Heart right ventricle (tissue), 16 donors: ENCODE results near the gene HLA-DRA. TPM values are rescaled to one million over a fixed set of nuclear protein-coding genes. Genes with fewer than 3 reads are reported as not detected.
A peak's percentile ranks its signal among the peaks of the same experiment; 100 is the strongest.

Experiments
- ATAC-seq, 8 donors: fragments of 200-7000 bp; cut with Tn5 transposase; one replicate each; pipeline ENCODE4 v1.9.1; 2020; ENCODE audit warnings: mild to moderate bottlenecking in 8 of 8, moderate library complexity in 8 of 8, moderate number of reproducible peaks in 1 of 8
- DNase-seq, 2 donors: peaks; one replicate each; pipeline ENCODE4 v3.0.0-alpha.2; 2020
- H3K27ac ChIP-seq, 10 donors: fragments of 200-600 bp; sonication (generic) in 2 of 10; one replicate each; pipeline versions ENCODE4 v1.5.0 to v1.8.0; 2020 to 2022; ENCODE audit warnings: mild to moderate bottlenecking in 3 of 10
- H3K27me3 ChIP-seq, 7 donors: fragments of 200-600 bp; one replicate each; pipeline ENCODE4 v1.8.0; 2021 to 2022; ENCODE audit warnings: mild to moderate bottlenecking in 2 of 7
- H3K36me3 ChIP-seq, 9 donors: fragments of 200-600 bp; sonication (generic) in 1 of 9; one replicate each; pipeline versions ENCODE4 v1.5.0 to v1.8.0; 2020 to 2022; ENCODE audit warnings: mild to moderate bottlenecking in 2 of 9
- H3K4me1 ChIP-seq, 9 donors: fragments of 200-600 bp; sonication (generic) in 1 of 9; one replicate each; pipeline versions ENCODE4 v1.5.0 to v1.8.0; 2020 to 2022; ENCODE audit warnings: mild to moderate bottlenecking in 4 of 9
- H3K4me3 ChIP-seq, 10 donors: fragments of 200-600 bp; sonication (generic) in 2 of 10; one replicate each; pipeline versions ENCODE4 v1.5.0 to v1.8.0; 2020 to 2022; ENCODE audit warnings: mild to moderate bottlenecking in 7 of 10, moderate library complexity in 2 of 10
- H3K9me3 ChIP-seq, 11 donors: fragments of 200-600 bp in 10 of 11; sonication (generic) in 2 of 11; one replicate each; pipeline versions ENCODE4 v1.5.0 to v1.8.0; 2013 to 2022; ENCODE audit warnings: mild to moderate bottlenecking in 2 of 11, control low read depth in 1 of 11, moderate library complexity in 1 of 11
- CTCF ChIP-seq, 9 donors: fragments of 200-600 bp; sonication (generic) in 2 of 9; IDR thresholded peaks; one replicate each; pipeline versions ENCODE4 v1.5.0 to v1.8.0; 2021 to 2022; ENCODE audit warnings: antibody characterized with exemption in 9 of 9, mild to moderate bottlenecking in 5 of 9, moderate library complexity in 1 of 9
- WGBS, 2 donors: extraction: QIAGEN DNeasy Blood & Tissue Kit; methylation state at CpG; one replicate each; pipeline ENCODE4 v1.1.7; 2013; ENCODE audit warnings: inconsistent platforms in 1 of 2; 5-methylcytosine and 5-hydroxymethylcytosine counted together
- intact Hi-C, 10 donors: fragments of 100-400 bp; cut with DNase I; formaldehyde crosslinking; loops; one replicate each; pipeline versions ENCODE4 v1.11.1 to v1.14.2; 2022
- polyA plus RNA-seq, 2 donors: library from polyadenylated mRNA; stranded (reverse); fragments of 200-250 nt; gene quantifications; one replicate each; pipeline ENCODE4 v1.2.3, GENCODE V29; 2013
- total RNA-seq, 10 donors: library from RNA; stranded (reverse); fragmentation: NEBNext Ultra II Directional in 3 of 10; extraction: Animal tissue kit (Norgen Biotek cat#: 25700) in 3 of 10; gene quantifications; one replicate each; pipeline versions ENCODE4 v1.2.1 to v1.2.4, GENCODE V29; 2021 to 2023
- donor health status: Arrhythmogenic right ventricular cardiomyopathy.
- donor health status: ischemic (EF 13 %, LVEDD 7.1; RV severe dilation, severe dysfunction).
- donor health status: healthy with polysubstance abuse.
- donor health status: DM: no; HTN: yes; CAD: no.
- donor health status: DM: no; HTN: no; CAD: no.
- donor health status: ischemic (EF 25% LVEDD 6.9; RV normal size, moderate dysfunction).
- donor health status: ischemic (EF 25% LVEDD 5.7; RV mildly dilated, moderate dysfunction).
- donor health status: healthy.
- donor health status: DM: yes; HTN: yes; CAD: no.
- donor health status: Ischemic cardiomyopathy.
- donor health status: ischemic (EF 35%, LVEDD 5.7; RV mildly dilated, moderate dysfunction).
- donor health status: nonischemic (EF 11% LVEDD 7.7; RV severe dilation, severe dysfunction).
- donor health status: DM: yes; HTN: yes; CAD: no.
- donor health status: PGD.
- donor health status: ischemic (EF 29% LVEDD 5.4; RV normal size, mild dysfunction).
- donor health status: nonischemic (EF 23%, LVEDD 6.1; RV moderate dilation, normal function).

HLA-DRA gene
- total and polyA plus RNA-seq, 12 donors: 32.0 to 846 (median 92.0) TPM

- Histone ChIP-seq H3K36me3 (no peaks in the 10 kb centered on the region), H3K4me3 (no peak overlapping the region), H3K4me1 (peaks cover 0 to 3% (median 0%) of the 10 kb centered on the region in 9 donors), H3K27ac (no peak overlapping the region), H3K27me3 (peaks cover 0 to 68% (median 46%) of the 10 kb centered on the region in 7 donors), H3K9me3 (no peaks in the 10 kb centered on the region)
- intact Hi-C loops: no loop called here
- WGBS, 2 donors: 29 to 31% methylated on average over 1 of the region's 1 CpG
- DNase-seq: no peak
- ATAC-seq: no peak
- TF ChIP-seq CTCF (IDR thresholded peaks at IDR 0.05): no peak
Measured at GRCh38 chr6:32405656-32406055, 34.0 kb upstream of the HLA-DRA start.

- intact Hi-C loops: no loop called here
- Histone ChIP-seq H3K27me3 (peaks cover 0 to 68% (median 46%) of the 10 kb centered on the region in 7 donors), H3K4me1 (peaks cover 0 to 3% (median 0%) of the 10 kb centered on the region in 9 donors), H3K36me3 (no peaks in the 10 kb centered on the region), H3K27ac (no peak overlapping the region), H3K4me3 (no peak overlapping the region), H3K9me3 (no peaks in the 10 kb centered on the region)
- ATAC-seq (no peak), DNase-seq (no peak)
- WGBS, 2 donors: 86% methylated on average over 9 of the region's 9 CpGs
- no peak for TF ChIP-seq CTCF (IDR thresholded peaks at IDR 0.05)
Measured at GRCh38 chr6:32406197-32406596, 33.5 kb upstream of the HLA-DRA start.

- intact Hi-C loops: no loop called here
- TF ChIP-seq CTCF (IDR thresholded peaks at IDR 0.05): no peak
- Histone ChIP-seq H3K4me1 (peaks cover 0 to 3% (median 0%) of the 10 kb centered on the region in 9 donors), H3K9me3 (no peaks in the 10 kb centered on the region), H3K27ac (no peak within 1 kb of the TSS), H3K36me3 (no peaks in the 10 kb centered on the region), H3K4me3 (no peak within 1 kb of the TSS), H3K27me3 (peaks cover 0 to 73% (median 46%) of the 10 kb centered on the region in 7 donors)
- ATAC-seq (peak in 1 of 8 donors; percentile 40), DNase-seq (no peak)
- WGBS, 2 donors: 61 to 67% methylated on average over 4 of the region's 4 CpGs
Measured at GRCh38 chr6:32406857-32407256, 32.8 kb upstream of the HLA-DRA start, which contains the start of gene BTNL2. BTNL2 (minus strand) TSS chr6:32407181; CDS start chr6:32407123, 58 bp downstream.

- 51 to 67% methylated on average over 5 of the region's 5 CpGs for WGBS, 2 donors
- no peak overlapping the region for H3K4me3 ChIP-seq
- DNase-seq (no peak), ATAC-seq (no peak)
- no peaks in the 10 kb centered on the region for H3K36me3 ChIP-seq
- no peaks in the 10 kb centered on the region for H3K9me3 ChIP-seq
- intact Hi-C loops: loop anchor here (5.0 to 10.0 kb wide), 7 partner anchors 164 to 456 kb away; no protein-coding TSS in a partner anchor
- peaks cover 0 to 11% (median 4%) of the 10 kb centered on the region in 9 donors for H3K4me1 ChIP-seq
- no peak overlapping the region for H3K27ac ChIP-seq
- TF ChIP-seq CTCF (IDR thresholded peaks at IDR 0.05): no peak
- peaks cover 0 to 74% (median 49%) of the 10 kb centered on the region in 7 donors for H3K27me3 ChIP-seq
Measured at GRCh38 chr6:32410906-32411305, 28.8 kb upstream of the HLA-DRA start.
